ENCODE results near the gene MRPS26.
"Not testable (repeated sequence)": the region's sequence is repeated elsewhere in the genome, so short reads cannot be mapped to it uniquely, and the experiment has no call there.

MRPS26 gene

DNA sequence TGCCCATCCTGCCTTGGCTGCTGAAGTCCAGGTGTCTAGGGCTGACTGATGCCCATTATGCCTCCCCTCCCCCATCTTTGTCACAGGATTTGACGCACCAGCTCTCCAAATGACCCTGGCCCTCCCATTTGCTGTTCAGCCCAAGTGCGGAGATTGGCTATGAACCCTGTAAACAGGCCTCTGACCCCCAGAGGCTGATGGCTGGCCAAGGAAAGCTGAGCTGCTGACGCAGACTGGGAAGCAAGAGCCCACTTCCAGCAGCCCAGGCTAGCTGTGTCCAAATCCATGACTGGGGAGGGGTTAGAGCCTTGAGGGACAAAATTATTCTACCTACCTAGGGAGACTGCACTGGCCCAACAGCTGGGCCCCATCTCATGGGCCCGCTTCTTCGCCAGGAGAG is 3.2 kb upstream of the MRPS26 start:
- no peak for DNase-seq (ENCODE audit: low spot score)

GRCh38 chr20:3043322-3043721 is 2.5 kb upstream of the MRPS26 start, which contains the start of gene GNRH2:
TSS of gene GNRH2 (plus strand) at chr20:3043622. CDS start at chr20:3044415, 793 bp downstream.
- DNase-seq (ENCODE audit: low spot score) = no peak

GRCh38 chr20:3044336-3044965 is 1.4 kb upstream of the MRPS26 start:
- DNase-seq (ENCODE audit: low spot score) = no peak

GRCh38 chr20:3045042-3045815 is 623 bp upstream of the MRPS26 start:
- DNase-seq (ENCODE audit: low spot score) = peak; percentile 70

- DNase-seq (ENCODE audit: low spot score) = peak; percentile 56
These were observed 1.0 kb downstream of the MRPS26 start for GRCh38 chr20:3046677-3047462.

- DNase-seq (ENCODE audit: low spot score) = no peak
These were observed 1.9 kb downstream of the MRPS26 start for GRCh38 chr20:3047486-3048419.

GRCh38 chr20:3051385-3052019 is 5.7 kb downstream of the MRPS26 start:
- DNase-seq (ENCODE audit: low spot score) = peak; percentile 15

DNA sequence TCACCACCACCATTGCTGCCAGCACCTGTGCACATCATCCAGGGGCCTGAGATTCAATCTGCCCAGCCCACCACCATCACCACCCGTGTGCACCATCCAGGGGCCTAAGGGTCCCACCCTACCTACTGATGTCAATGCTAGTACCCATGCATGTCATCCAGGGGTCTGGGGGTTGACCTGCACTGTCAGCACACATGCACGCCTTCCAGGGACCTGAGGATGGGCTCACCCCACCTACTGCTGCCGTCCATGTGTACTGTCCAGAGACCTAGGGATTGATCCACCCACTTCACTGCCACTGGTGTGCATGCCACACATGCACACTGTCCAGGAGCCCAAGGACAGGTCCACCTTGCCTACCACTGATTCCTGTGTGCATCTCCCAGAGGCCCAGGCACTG is 13.6 kb downstream of the MRPS26 start:
- no peak for DNase-seq (ENCODE audit: low spot score)

GRCh38 chr20:3064119-3064518 is 18.3 kb downstream of the MRPS26 start:
- not testable (repeated sequence) for DNase-seq (ENCODE audit: low spot score)

DNA sequence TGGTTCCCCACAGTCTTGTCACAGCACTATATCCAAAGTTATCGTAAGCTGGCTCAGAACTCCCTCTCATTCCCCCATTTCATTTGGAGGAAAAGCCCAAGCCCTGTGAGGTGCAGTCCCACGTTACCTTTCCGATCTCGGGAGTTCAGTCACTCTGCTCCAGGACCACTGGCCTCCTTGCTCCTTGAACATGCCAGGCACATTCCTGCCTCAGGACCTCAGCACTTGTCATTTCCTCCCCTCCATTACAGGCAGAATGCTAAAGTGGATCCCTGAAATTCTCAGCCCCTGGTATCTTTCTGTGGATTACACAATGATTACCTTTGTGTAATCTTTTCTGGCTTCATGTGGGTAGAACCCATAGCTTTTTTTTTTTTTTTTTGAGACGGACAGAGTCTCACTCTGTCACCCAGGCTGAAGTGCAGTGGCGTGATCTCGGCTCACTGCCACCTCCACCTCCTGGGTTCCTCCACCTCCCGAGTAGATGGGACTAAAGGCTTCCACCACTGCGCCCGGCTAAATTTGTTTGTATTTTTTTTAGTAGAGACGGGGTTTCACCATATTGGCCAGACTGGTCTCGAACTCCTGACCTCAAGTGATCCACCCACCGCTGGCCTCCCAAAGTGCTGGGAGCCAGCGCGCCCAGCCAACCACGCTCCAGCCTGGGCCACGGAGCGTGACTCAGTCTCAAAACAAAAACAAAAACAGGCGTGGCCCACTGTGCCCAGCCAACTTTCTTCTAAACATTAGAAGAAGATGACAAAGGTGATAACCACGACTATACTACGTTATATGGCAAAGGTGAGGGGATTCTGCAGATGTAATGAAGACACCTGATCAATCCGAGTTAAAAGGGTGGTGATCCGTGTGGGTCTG is 21.5 kb downstream of the MRPS26 start:
- no peak for DNase-seq (ENCODE audit: low spot score)

- no peak for DNase-seq (ENCODE audit: low spot score)
These were observed 22.2 kb downstream of the MRPS26 start for GRCh38 chr20:3068075-3068474.

GRCh38 chr20:3068986-3069900 is 23.4 kb downstream of the MRPS26 start:
- DNase-seq (ENCODE audit: low spot score) = peak; percentile 48

DNA sequence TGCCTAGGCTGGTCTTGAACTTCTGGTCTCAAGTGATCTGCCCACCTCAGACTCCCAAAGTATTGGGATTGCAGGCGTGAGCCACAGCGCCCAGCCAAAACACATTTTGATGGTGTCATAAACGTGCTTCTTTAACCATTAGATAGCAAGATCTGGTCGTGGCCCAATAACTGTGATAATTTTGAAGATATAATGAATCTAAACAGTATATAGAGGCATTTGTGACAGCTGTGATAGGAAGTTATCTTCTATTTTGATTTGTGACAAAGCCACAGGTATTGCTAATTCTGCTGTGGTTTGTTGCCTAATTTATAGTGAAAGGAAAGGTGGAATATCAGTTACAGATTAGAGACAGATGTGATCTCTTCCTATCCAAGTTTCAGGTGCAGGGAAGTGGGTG is 24.9 kb downstream of the MRPS26 start:
- no peak for DNase-seq (ENCODE audit: low spot score)

GRCh38 chr20:3071266-3071609 is 25.4 kb downstream of the MRPS26 start:
- no peak for DNase-seq (ENCODE audit: low spot score)

DNA sequence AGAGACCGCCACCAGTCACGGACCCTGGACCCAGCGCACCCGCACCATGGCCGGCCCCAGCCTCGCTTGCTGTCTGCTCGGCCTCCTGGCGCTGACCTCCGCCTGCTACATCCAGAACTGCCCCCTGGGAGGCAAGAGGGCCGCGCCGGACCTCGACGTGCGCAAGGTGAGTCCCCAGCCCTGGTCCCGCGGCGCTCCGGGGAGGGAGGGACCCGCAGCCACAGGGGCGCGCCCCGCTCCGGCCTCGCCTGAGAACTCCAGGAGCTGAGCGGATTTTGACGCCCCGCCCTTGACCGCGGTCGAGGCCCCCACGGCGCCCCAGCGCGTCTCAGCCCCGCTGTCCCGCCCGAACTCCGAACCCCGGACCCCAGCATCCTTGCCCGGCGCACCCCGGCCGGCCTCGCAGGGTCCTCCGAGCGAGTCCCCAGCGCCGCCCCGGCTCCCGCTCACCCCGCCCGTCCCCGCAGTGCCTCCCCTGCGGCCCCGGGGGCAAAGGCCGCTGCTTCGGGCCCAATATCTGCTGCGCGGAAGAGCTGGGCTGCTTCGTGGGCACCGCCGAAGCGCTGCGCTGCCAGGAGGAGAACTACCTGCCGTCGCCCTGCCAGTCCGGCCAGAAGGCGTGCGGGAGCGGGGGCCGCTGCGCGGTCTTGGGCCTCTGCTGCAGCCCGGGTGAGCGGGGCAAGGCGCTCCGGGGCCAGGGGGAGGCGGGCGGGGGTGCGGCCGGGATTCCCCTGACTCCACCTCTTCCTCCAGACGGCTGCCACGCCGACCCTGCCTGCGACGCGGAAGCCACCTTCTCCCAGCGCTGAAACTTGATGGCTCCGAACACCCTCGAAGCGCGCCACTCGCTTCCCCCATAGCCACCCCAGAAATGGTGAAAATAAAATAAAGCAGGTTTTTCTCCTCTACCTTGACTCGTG is 26.0 kb downstream of the MRPS26 start, which contains the start of gene OXT:
Gene OXT, plus strand, starts transcription at position 11 of the 920 bp plus-strand sequence. Its CDS starts 36 bp downstream, at position 47.
- DNase-seq (ENCODE audit: low spot score) = no peak

DNA sequence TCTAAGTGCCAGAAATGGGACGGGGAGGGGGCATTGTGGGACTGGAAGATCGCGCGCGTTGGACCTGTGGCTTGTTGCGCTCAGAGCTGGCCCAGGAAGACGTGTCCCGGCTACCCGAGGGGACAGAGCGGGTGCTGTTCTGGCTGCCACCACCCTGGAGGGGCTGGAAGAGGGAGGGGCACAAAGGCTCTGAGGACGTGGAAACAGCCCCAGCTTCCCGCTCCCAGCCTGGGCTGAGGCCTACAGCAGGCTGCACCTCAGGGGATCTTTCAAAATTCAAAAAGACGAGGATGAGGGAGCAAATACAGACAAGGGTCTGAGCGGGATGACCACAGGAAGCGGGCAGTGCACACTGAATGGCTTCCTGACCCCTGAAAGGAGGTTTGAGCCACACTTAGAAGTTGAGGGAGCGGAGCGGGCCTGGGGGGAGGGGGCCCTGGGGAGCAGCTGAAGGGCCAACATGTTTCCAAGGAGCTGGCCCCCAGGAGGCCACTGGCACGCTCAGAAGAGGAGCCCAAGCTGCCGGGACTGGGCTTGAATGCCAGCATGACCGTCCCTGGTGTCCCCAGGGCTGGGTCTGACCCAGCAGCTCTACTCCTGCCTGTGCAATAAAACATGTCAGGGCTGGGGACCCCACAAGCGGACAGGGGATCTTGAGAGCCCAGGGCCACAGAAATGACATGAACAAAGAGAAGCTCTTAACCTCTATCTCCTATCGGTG is 26.8 kb downstream of the MRPS26 start:
- no peak for DNase-seq (ENCODE audit: low spot score)

DNA sequence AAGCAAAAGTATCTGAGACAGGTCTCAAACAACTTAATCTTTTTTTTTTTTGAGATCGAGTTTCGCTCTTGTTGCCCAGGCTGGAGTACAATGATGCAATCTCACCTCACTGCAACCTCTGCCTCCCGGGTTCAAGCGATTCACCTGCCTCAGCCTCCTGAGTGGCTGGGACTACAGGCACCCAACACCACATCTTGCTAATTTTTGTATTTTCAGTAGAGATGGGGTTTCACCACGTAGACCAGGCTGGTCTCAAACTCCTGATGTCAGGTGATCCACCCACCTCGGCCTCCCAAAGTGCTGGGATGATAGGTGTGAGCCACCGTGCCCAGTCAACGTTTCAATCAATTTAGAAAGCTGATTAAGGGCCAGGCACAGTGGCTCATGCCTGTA is 27.4 kb downstream of the MRPS26 start:
- DNase-seq (ENCODE audit: low spot score) = not testable (repeated sequence)
